Cerebellar cortex (tissue), 1 donor: Measurements from ENCODE around the gene VWA5B1.
A peak's percentile ranks its signal among the peaks of the same experiment; 100 is the strongest.

Source experiments
- DNase-seq: peaks from one replicate; pipeline ENCODE4 v3.0.0-alpha.2; 2015; ENCODE audit warnings: low spot score

VWA5B1 gene

GRCh38 chr1:20386323-20387081 is 95.8 kb downstream of the VWA5B1 start:
- no peak for DNase-seq

DNA sequence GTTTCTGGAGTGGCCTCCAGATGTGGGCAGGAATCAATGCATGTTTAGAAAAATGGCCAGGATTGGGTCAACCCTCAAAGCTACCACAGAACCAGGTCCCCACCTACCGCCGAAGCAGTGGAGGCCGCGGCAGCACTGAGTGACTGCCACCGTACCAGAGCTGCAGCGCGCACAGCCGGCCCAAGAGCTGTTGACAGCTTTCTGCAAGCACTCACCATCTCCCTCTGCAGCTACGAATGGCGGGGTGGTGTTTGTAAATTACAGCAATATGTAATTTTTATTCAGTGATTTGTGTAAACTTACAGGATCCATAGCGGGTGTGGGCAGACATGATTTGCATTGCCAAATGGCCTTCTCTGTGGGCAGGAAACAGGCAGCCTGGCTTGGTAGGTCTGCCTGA is 98.9 kb downstream of the VWA5B1 start:
- no peak for DNase-seq

DNA sequence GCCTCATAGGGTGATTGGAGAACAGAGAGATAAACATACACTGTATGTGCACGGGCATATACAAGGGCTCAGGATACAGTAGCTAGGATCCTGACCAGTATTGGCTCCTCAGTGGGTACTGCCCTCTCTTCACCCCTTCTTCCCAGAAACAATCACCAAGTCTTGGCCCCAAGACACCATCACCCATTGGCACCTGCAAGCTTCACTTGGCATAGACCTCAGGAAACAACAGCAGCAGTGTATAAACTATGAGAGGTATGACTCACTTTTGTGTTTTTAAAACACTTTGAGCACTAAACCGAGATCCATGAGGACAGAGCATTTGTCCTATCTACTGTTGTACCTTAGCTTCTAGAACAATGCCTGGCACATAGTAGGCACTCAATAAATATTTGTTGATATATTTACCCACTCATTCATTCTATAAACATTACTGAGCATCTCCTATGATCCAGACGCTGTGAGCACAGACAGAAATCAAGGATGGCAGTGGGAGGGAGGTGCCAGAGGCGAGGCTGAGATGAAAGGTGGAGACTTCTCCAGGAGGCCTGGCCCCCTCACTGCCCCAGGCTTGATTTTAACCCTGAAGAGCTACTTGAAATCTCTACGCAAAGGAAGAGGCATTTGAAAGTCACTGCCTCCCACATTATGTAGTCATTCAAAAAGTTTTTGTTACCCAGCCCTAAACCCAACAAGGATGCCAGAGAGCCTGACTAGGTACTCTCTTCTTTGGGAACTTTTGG is 100.1 kb downstream of the VWA5B1 start:
- DNase-seq = no peak

GRCh38 chr1:20395255-20395654 is 104.6 kb downstream of the VWA5B1 start:
- no peak for DNase-seq

DNA sequence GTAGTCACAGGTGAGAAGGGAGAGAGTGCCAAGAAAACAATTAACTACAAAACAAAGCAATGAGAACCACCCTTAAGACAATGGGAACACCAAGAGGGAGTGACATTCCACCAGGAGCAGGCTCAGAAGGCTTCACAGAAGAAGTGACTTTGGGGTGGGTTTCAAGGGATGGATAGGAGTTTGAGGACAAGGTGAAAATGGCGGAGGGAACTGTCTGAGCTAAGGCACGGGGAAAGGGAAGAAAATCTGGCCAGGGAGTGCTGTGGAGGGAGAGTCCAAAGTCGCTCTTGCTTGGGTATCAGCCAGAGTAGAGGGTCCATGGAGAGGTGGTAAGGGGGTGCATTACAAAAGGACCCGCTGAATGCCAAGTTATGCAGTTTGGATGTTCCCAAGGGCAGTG is 108.1 kb downstream of the VWA5B1 start:
- DNase-seq = no peak

DNA sequence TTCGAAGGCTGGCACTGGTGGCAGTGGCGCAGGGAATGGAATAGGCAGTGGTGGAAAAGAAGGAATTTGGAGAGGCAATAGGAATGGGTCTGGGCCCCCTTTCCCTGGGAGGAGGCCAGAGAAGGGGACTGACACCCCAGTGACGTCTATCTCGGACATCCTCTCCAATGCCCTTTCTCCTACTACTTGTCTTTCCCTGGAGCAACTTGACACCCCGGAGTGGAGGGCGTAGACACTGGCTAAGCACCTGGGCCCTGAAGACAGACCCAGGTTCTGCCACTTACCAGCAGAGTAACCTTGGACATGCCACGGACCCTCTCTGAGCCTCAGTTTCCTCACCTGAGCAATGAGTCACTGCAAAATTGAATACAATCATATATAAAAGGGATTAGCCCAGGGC is 108.5 kb downstream of the VWA5B1 start:
- DNase-seq = no peak

DNA sequence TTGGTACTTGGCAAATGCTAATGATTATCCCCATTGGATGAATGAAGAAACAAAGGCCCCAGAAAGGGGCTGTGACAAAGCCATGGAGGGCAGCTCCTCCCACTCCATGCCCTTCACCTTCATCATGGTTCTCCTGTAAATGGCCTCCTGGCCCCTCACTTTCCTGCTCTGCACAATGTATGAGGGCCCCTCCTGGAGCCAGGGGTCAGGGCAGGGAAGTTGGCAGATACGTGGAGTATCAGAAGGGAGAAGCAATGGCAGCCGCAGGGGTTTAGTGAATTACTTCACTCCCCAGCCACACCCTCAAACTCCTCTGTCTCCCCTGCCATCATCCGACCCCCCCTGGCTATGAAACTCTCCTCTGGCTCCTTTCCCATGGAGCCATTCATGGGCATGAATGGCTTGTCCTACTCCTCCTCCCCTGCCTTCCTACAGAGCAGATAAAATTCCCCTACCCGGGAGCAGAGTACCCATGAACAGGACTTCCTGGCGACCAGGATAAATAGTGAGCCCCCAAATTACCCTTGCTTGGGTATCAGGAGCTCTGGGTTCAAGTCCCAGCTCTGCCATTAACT is 109.0 kb downstream of the VWA5B1 start:
- DNase-seq = no peak

- no peak for DNase-seq
Measured at GRCh38 chr1:20400341-20401177, 109.9 kb downstream of the VWA5B1 start.

DNA sequence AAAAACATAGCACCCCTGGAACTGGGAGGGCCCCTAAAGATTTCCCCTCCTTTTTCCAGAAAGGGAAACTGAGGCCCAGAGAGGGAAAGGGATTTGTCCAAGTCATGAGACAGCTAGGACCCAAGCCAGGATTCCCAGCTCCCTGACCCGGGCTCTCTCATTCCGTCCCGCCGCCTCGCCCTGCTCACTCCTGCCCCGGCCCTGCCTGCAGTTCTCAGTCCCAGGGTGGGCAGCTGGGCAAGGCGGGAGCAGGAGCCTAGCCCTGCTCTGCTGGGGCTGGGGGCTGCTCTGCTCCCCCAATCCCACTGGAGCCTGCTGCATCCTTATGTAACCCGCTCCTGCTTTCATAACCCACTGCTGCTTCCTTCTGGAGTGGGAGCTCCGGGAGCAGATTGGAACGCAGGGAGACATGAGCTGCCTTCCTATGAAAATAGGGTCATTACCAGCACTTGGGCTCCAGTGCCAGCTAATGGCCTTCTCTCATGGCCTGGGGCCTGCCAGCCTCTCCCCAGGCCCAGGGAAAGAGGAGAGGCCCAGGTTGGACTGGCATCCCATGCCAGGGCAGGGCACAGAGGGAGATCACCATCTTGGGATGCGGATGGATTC is 110.8 kb downstream of the VWA5B1 start:
- DNase-seq = peak; percentile 79

DNA sequence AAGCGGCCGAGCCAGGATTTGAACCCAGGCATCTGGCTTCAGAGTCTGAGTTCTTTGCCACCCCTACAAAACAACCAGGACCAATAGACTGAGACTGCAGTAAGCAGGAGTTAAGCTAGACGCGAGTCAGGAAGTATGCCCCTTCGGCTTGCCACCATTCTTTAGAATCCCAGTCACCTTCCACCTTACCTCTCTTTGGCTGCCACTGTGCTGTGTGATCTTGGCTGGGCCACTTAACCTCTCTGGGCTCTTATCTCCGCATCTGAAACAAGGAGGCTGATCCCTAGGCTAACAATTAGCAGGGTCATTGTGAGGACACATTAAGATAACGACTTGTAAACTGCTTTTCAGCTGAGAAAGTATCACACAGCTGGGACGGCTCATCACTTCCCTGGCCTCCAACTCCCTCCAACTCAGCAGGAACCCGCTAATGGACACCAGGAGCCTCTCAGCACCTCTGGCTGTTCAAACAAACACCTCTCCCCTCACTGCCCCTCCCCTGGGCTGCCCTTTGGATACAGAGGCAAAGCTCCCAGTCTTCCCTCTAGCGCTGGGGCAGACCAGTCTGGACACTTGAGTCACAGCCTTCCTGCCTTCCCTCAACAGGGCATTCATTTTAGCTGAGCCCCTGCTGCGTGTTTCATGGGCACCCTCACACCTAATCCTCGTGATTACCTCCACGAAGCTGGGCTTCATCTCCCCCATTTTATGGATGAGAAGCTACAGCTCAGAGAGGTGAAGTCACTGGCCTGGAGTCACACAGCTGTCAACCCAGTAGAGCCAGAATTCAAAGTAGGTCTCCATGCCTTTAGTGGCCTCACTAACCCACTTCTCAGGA is 112.1 kb downstream of the VWA5B1 start:
- DNase-seq = no peak

GRCh38 chr1:20403423-20404145 is 112.9 kb downstream of the VWA5B1 start:
- peak; percentile 18 for DNase-seq

- DNase-seq = peak; percentile 91
Measured at GRCh38 chr1:20404466-20404865, 113.8 kb downstream of the VWA5B1 start.
